ENCODE data around the gene NME9.

DNA sequence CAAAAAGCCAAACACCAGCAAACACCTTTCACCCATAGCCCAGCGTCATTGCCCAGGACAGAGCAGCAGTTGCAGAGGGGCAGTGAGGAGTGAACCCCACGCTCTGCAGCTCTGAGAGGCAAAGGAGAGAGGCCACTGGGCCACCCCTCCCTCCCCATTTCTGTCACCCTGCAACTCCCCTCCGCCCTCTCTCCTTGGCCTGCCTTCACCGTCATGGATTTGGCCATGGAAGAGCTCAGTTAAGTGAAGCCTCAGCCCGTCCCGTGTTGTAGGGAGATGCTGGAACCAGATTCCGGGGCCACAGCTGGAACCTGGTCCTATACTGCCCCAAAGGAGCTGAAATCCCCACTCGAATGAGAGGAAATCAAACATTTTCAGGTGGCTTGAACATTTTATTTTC lies 40.7 kb upstream of the NME9 start:
- TF ChIP-seq POLR2A (IDR thresholded peaks at IDR 0.05) (no peak), POLR2AphosphoS5 (IDR thresholded peaks at IDR 0.05) (no peak)

Measured in sigmoid colon (tissue), 4 donors.